NCI-H226 (cell line): ENCODE data around the gene MRGPRF.

Experiments used
- DNase-seq: peaks from one replicate; pipeline ENCODE4 v3.0.0-alpha.2; 2015

The MRGPRF gene

DNA sequence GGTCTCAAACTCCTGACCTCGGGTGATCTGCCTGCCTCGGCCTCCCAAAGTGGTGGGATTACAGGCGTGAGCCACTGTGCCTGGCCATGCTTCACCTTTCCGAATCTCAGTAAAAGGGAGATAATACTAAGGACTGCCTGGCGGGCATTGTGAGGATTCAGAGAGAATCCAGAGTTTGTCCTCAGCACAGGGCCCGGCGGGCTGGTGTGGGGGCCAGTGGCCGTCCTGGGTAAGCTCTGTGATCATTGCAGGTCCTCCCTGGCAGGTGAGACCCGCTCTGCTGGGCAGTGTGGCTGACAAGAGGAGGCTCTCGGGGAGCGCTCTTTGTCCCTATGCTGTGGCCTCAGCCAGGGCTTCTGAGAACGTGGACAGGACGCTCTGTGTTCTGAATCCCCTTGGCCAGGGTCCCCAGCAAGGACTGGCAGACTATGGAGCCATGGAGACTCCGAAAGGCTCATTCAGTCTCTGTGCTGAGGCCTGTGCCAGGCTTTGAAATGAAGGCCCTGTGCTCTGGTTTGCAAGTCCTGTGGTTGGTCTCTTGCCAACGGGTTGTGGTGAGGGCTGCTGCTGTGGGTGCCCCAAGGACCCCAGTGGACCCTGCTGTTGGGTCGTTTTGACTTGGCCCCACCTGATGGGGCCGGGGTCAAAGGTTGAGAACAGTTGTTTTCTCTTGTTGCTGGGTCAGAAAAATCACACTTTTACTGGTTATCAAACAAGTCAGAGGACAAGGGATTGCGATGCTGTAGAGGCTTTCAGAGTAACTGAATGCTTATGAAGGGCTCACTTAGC, 37.7 kb upstream of the MRGPRF start:
- no peak for DNase-seq

- DNase-seq = no peak
Measured at GRCh38 chr11:69049490-69049867, 36.4 kb upstream of the MRGPRF start.

- DNase-seq = peak; percentile 90
Measured at GRCh38 chr11:69048694-69049489, 35.8 kb upstream of the MRGPRF start, which contains the start of gene TPCN2. TSS of gene TPCN2 (plus strand) at chr11:69048932. CDS start at chr11:69048998, 66 bp downstream.

DNA sequence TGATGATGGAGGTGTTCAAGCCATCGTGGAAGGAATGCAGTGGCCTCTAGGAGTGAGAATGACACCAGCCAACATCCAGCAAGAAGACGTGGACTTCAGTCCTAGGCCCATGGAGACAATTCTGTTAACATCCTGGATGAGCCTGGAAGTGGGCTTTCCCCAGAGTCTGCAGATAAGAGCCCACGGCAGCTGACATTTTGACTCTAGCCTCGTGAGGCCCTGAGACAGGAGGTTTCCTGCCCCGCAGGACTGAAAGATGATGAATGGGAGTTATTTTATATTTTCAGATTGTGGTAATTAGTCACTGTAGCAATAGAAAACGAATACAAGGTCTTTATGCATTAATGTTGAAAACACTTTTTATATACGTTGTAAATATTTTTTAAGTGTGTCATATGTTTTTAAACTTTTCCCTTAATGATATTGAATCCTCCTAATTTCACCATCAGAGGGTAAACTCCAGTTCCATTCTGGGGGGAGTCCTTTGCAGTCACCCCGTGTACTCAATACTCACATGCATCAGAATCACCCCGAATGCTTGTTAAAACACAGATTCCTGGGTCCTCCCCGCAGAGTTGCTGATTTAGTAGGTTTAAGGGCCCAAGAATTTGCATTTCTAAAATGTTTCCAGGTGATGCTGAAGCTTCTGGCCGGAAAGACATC, 35.1 kb upstream of the MRGPRF start:
- no peak for DNase-seq

- DNase-seq = no peak
Measured at GRCh38 chr11:69044111-69045013, 31.3 kb upstream of the MRGPRF start.

- DNase-seq = no peak
Measured at GRCh38 chr11:69041516-69041915, 28.5 kb upstream of the MRGPRF start.

DNA sequence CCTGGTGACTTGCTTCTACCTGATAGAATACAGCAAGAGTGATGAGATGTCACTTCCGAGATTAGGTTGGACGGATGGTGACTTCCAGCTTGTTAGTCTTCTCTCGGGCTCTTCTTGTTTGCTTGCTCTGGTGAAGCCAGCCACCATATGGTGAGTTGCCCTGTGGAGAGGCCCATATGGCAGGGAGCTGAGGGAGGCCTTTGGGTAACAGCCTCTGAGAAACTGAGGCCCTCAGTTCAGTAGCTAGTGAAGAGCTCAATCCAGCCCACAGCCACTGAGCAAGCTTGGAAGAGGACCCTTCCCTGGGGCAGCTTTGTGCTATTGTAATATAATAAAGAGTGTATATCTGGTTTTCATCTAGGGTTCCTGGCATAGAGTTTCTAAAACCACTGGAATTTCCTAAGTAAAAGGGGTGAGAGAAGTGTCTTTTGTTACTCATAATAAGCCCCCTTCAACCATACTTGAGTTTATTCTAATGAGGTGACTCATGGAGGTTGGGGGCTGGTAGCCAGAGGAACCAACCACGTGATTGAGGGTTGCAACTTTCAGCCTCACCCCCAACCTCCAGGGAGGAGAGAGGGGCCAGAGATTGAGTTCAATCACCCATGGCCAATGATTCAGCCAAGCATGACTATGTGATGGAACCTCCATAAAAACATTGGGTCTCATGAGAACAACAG, 27.7 kb upstream of the MRGPRF start:
- peak; percentile 11 for DNase-seq

- no peak for DNase-seq
Measured at GRCh38 chr11:69040051-69040450, 27.0 kb upstream of the MRGPRF start.

- DNase-seq = no peak
Measured at GRCh38 chr11:69039501-69039900, 26.5 kb upstream of the MRGPRF start.

DNA sequence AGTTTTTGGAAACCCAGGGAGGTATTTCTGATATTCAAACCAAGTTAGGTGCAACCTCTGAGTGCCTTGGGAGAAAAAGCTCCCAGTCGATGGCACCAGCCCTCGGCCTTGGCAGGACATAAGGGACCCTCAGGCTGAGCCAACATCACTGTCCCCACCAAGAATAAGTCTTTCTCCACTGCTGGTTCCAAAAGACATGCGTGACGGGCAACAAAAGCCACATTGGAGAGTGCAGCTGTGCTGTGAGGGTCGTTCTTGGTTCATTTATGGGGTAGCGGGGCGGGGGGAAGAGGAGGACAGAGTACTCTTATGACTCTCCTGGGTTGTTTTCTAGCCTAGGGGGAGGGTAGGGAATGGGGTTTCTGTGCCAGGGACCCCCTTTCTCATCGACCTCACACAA, 24.5 kb upstream of the MRGPRF start:
- no peak for DNase-seq

GRCh38 chr11:69037074-69037473, 24.0 kb upstream of the MRGPRF start:
- DNase-seq = no peak

DNA sequence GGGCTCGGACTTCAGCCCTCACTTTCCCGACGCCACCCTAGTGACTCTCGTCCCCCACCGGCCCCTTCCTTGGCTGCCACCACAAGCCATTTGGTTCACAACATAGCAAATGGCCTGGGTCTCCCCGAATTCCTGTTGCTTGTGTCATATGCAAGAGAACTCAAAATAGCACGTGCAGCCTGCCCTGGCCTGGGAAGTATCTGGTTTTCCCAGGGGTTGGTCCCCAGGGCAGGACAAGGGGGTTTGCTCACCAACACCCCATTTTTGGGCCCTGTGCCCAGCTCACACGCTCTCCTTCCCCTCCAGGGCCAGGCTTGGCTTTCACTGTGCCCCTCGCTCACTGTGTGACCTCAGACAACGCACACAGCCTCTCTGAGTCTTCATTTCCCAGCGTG, 22.9 kb upstream of the MRGPRF start:
- DNase-seq = no peak

GRCh38 chr11:69035150-69035945, 22.3 kb upstream of the MRGPRF start:
- no peak for DNase-seq

GRCh38 chr11:69034123-69034867, 21.2 kb upstream of the MRGPRF start:
- no peak for DNase-seq

- no peak for DNase-seq
Measured at GRCh38 chr11:69033431-69033830, 20.4 kb upstream of the MRGPRF start.

- no peak for DNase-seq
Measured at GRCh38 chr11:69032833-69033232, 19.8 kb upstream of the MRGPRF start.

DNA sequence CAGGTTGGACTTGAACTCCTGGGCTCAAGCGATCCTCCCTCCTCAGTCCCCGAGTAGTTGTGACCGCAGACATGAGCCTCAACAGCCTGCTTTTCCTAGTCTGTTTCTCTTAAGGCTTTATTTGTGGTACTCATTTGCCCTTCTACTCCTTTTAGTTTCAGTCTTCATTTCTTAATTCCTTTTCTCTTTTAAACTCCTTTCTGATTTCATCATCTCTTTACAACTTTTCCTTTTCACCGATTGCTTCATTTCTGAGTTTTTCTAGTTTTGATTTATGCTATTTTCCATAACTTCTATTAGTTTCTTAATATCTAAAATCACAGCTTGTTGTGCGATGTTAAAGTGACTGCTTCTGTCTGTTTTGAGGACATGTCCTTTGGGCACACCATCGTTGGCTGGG, 17.3 kb upstream of the MRGPRF start:
- no peak for DNase-seq

GRCh38 chr11:69027704-69028372, 14.8 kb upstream of the MRGPRF start:
- DNase-seq = no peak

DNA sequence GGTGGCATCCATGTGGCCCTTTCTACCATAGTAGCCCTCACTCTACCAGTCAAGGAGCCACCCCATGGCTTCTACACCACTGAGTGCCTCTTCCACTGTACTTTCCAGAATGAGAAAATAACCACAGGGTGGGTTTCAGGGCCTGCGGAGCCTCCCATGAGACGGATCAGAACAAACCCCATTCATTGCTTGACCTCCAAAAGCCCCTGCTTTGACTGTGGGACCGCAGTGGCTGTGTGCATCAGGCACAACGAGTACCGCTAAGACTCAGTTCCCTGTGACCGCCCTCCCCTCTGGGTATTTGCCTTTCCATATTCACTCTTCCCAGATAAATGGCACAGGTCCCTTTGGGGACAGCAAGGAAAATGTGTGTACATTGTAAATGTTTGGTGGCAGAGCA, 11.5 kb upstream of the MRGPRF start:
- DNase-seq = no peak

- no peak for DNase-seq
Measured at GRCh38 chr11:69022260-69022659, 9.2 kb upstream of the MRGPRF start.
